Fibroblast of the aortic adventitia (primary cell): ENCODE results near the gene COX14. TPM values are rescaled to one million over a fixed set of nuclear protein-coding genes. Genes with fewer than 3 reads are reported as not detected.

Source experiments
- DNase-seq: peaks from one replicate; pipeline ENCODE4 v3.0.0-alpha.2; 2010; ENCODE audit warnings: low read depth
- H3K4me3 ChIP-seq: 2 replicates; pipeline ENCODE4 v1.5.1; 2011; ENCODE audit warnings: low read depth, mild to moderate bottlenecking, control low read depth, low read length, moderate library complexity
- total RNA-seq: library from RNA; depleted of rRNA; stranded (reverse); fragments of >200 nt; gene quantifications from 2 replicates; pipeline ENCODE4 v1.2.3, GENCODE V29; 2012; ENCODE audit warnings: low replicate concordance
- TF ChIP-seq, protein P1 (sequence below): IDR thresholded peaks from 2 replicates; pipeline ENCODE4 v1.5.1; 2011; ENCODE audit warnings: mild to moderate bottlenecking, low read length, control low read depth, inconsistent platforms; ENCODE audit not compliant: insufficient read depth

Gene COX14
- total RNA-seq, 1 donor = 36.4 TPM

DNA sequence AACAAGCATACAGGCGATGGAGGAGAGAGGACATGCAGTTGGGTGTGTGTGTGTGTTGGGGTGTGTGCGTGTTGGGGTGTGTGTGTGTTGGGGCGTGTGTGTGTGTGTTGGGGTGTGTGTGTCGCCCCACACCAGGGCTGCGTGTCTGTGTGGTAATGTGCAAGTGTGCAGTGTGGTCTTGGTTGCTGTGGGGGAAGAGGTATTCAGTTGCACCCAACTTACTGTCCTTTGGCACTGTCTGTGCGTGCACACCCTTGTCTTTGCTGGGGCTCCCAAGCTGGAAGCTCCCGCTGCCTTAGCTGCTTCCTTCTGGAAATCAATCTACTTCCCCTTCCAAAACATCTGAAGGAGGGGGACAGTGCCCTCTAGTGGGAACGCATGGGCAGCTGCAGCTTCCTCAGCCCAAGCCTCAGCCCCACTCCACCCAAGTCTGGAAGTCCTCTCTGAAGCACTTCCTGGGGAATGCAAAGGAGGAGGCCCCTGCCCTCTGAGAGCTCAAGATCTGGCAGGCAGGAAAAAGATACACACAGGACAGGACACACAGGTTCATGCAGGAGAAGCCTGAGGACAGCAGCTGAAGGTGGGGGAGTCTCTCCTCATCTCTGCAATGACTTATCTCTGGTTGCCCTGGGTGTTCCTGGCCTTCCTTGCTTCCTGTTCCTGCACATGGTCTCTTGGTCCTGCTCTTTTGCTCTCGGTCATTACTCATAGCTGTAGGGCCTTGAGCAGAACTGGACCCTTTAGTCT, 41.5 kb upstream of the COX14 start:
- no peak overlapping the region for H3K4me3 ChIP-seq
- TF ChIP-seq, protein P1, sequence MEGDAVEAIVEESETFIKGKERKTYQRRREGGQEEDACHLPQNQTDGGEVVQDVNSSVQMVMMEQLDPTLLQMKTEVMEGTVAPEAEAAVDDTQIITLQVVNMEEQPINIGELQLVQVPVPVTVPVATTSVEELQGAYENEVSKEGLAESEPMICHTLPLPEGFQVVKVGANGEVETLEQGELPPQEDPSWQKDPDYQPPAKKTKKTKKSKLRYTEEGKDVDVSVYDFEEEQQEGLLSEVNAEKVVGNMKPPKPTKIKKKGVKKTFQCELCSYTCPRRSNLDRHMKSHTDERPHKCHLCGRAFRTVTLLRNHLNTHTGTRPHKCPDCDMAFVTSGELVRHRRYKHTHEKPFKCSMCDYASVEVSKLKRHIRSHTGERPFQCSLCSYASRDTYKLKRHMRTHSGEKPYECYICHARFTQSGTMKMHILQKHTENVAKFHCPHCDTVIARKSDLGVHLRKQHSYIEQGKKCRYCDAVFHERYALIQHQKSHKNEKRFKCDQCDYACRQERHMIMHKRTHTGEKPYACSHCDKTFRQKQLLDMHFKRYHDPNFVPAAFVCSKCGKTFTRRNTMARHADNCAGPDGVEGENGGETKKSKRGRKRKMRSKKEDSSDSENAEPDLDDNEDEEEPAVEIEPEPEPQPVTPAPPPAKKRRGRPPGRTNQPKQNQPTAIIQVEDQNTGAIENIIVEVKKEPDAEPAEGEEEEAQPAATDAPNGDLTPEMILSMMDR = peak; percentile 97
- peak; percentile 93 for DNase-seq

DNA sequence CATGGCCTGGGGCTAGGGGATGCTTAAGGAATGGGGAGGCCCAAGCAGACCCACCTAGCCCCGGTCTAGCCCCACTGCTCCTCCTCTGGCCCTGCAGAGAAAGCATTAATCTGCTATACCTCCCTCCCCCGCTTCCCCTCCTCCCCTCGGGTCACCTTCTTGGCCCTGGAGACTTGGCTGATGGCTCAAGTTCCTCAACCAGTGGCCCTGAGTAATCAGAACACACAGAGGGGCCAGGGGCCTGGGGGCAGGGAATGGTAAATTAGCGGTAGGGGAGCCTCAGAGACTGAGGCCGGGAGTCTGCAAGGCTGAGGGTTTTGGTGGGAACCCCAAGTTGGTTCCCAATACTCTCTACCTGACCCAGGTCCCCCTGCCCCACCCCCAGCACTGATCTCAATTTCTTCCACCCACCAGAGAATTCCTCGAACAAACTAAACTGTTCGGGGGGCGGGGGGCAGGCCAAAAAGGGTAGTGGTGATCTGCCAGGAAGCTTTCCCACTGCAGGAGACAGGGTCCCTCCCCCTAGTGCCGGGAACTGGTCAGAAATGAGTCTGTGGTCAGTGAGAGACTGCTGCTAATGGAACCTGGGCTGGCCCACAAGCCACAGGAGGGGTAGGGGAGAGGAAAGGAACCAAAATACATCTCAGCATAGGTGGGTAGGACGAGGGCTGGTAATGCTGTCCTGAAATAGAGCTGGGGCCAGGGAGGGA, 39.7 kb upstream of the COX14 start:
- H3K4me3 ChIP-seq = no peak overlapping the region
- DNase-seq = no peak
- TF ChIP-seq, protein P1 = no peak

DNA sequence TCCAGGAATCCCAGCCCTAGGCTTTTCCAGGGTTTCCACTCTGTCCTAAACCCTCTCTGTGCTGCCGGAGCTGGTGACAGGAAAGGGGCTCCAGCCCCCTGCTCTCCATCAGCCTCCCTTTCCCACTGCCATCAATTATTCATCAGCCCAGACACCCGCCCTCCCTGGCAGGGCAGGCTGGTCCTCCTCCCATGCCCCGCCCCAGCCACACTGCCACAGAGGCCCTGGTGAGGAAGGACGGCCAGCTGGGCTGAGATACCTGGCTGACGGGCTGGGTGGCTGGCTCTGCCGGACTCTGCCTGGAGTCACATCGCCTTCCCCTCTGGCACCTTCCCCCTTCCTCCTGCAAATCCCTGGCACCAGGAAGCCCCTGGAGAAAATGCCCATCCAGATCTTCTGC, 38.8 kb upstream of the COX14 start:
- H3K4me3 ChIP-seq = no peak overlapping the region
- TF ChIP-seq, protein P1 = no peak
- no peak for DNase-seq

DNA sequence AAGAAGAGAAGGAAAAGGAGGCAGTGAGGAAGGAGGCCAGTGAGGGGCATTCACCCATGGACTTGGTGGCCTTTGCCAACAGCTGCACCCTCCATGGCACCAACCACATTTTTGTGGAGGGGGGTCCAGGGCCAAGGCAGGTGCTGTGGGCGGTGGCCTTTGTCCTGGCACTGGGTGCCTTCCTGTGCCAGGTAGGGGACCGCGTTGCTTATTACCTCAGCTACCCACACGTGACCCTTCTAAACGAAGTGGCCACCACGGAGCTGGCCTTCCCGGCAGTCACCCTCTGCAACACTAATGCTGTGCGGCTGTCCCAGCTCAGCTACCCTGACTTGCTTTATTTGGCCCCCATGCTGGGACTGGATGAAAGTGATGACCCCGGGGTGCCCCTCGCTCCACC, 38.3 kb upstream of the COX14 start:
- TF ChIP-seq, protein P1 = no peak
- no peak for DNase-seq
- H3K4me3 ChIP-seq = no peak overlapping the region

DNA sequence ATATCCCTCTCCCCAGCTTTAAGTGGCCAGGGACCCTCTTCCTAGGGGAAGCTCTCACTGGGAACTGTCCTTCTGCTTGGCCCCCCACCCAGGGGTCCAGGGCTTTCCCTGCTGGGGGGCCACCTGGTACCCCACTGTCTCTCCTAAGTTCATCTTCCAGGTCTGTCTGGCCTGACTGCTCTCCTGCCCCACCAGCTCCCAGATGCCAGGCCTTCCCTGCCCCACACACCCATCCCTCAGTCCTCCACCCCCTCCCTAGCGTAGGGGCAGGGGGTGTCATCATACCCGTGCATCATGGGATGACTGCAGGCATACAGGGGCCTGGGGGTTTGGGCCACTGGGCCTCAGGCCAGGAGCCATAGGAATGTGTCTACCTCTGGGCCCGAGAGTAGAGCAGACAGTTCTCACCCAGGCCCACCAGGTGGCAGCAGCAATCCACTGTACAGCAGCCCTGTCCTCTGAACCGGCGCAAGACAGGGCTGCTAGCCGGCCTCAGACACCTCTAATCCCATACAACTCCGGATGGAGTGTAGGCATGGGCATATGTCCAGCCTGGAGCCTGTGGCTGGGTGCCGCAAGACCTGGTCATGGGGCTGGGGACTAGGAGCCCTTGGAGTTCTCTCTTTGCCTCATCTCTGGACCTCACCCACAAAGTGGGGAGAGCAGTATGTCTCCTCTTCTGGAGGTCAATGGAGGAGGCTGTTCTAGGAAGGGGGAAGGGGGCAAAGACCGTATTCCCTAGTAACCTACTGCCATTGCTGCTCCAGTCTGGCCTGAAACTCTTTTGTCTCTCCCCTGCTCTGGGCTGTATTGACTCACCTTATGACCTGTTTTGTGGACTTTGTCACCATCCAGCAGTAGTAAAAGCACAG, 36.9 kb upstream of the COX14 start:
- DNase-seq = peak; percentile 84
- TF ChIP-seq, protein P1 = peak; percentile 89
- no peak overlapping the region for H3K4me3 ChIP-seq

DNA sequence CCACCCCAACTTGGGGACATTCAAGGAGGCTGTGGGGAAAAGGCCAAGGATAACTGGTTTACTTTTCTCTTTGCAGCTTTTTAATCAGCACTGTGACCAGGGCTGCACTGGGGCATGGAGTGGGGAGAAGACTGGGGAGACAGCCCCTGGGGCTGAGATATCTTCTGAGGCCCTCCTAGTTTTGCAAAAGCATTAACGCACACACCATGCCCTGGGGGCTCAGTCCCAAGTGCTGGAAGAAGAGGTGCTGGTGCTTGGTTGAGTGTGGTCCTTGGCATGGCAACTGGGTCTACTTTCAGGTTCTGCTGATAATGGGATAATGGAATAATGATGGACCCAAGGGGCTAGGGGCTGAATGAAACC, 36.2 kb upstream of the COX14 start:
- DNase-seq = no peak
- no peak overlapping the region for H3K4me3 ChIP-seq
- TF ChIP-seq, protein P1 = no peak
